Activated T-cell treated with anti-CD3 and anti-CD28 coated beads for 4 hours (primary cell): ENCODE data around the gene DPYD.

Experiments
- DNase-seq: peaks from one replicate; pipeline ENCODE4 v3.0.0-alpha.2; 2020

The DPYD gene

GRCh38 chr1:97783751-97784150 lies 137.1 kb downstream of the DPYD start:
- DNase-seq = no peak

DNA sequence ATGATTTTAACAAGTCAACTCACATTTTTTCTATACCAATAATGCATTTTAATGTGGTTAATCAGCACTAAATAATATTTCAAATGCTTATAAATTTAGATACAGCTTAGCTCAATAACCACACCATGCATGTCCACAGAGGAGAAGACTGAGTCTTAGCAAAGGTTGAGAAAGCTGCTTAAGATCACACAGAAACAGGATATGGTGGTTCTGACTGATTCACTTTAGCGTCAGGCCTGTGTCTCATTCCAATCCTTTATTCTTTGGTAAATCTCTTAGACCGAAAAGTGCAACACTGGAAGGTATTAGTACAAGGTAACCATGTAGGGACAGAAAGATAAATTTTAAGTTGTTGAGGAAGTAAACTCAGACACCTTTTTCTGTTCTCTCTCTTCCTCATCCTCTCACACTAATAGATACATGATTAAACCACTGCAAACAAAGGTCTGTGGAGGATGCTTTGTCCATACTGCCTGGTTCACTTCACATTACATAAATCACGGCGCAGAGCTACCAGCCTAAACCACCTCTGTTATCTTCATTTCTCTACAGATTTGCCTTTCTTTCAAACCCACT lies 139.0 kb downstream of the DPYD start:
- no peak for DNase-seq

- no peak for DNase-seq
These were observed 139.9 kb downstream of the DPYD start for GRCh38 chr1:97780884-97781283.

DNA sequence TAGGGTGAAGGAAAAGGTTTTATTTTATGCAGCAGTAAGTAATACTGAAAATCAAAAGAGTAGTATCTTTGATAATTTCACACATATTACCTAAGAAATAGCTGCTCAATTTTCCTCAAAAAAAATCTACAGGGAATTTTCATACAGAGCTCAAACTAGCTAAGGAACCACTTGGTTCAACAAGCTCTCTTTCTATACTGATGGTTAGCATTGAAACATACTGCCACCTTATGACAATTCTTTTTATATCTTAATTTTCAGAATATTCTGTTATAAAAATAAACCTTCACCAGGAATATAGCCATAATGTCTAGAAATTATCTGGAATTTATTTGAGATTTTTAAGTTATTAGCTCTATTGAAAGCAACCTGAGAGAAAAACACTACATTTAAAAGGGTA lies 142.1 kb downstream of the DPYD start:
- no peak for DNase-seq

GRCh38 chr1:97770376-97770775 lies 150.5 kb downstream of the DPYD start:
- DNase-seq = no peak

- no peak for DNase-seq
These were observed 153.5 kb downstream of the DPYD start for GRCh38 chr1:97767381-97767780.

GRCh38 chr1:97764991-97765390 lies 155.8 kb downstream of the DPYD start:
- DNase-seq = no peak

DNA sequence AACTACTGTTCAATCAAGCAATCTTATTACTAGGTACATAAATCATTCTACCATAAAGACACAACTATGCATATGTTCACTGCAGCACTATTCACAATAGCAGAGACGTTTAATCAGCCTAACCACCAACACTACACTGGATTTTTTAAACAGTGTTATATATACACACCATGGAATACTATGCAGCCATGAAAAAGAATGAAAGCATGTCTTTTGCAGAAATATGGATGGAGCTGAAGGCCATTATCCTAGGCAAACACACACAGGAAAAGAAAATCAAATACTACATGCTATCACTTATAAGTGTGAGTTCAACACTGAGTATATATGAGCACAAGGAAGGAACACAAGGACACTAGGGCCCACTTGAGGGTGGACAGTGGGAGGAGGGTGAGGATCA lies 159.2 kb downstream of the DPYD start:
- no peak for DNase-seq

DNA sequence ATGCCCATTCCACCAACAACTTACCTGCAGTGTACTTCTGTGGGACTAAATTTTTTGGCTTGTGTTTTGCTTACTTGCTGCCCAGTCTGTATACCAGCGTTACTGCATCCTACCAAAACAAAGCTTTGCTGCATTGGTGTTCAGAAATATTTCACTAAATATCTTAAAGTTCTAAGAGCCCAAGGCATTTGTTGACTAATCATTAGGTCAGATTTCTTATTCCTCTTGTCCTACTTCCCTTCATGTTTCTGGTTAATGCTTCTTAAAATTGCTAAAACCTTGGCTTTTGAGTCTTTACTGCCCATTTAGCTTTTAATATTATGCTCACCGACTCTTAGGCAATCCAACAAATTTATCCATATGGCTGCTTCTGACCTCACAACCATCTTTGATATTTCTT lies 161.8 kb downstream of the DPYD start:
- no peak for DNase-seq

- DNase-seq = no peak
These were observed 162.2 kb downstream of the DPYD start for GRCh38 chr1:97758541-97759057.

GRCh38 chr1:97745912-97746311 lies 174.9 kb downstream of the DPYD start:
- DNase-seq = no peak

GRCh38 chr1:97744977-97745376 lies 175.9 kb downstream of the DPYD start:
- DNase-seq = no peak

- no peak for DNase-seq
These were observed 177.7 kb downstream of the DPYD start for GRCh38 chr1:97743129-97743528.

- no peak for DNase-seq
These were observed 179.9 kb downstream of the DPYD start for GRCh38 chr1:97740891-97741290.

GRCh38 chr1:97739596-97740103 lies 181.2 kb downstream of the DPYD start:
- no peak for DNase-seq

- DNase-seq = no peak
These were observed 182.6 kb downstream of the DPYD start for GRCh38 chr1:97738270-97738669.

GRCh38 chr1:97730271-97730670 lies 190.6 kb downstream of the DPYD start:
- no peak for DNase-seq

GRCh38 chr1:97728436-97728835 lies 192.4 kb downstream of the DPYD start:
- no peak for DNase-seq

GRCh38 chr1:97727029-97727428 lies 193.8 kb downstream of the DPYD start:
- DNase-seq = no peak

GRCh38 chr1:97726386-97726785 lies 194.4 kb downstream of the DPYD start:
- DNase-seq = no peak

DNA sequence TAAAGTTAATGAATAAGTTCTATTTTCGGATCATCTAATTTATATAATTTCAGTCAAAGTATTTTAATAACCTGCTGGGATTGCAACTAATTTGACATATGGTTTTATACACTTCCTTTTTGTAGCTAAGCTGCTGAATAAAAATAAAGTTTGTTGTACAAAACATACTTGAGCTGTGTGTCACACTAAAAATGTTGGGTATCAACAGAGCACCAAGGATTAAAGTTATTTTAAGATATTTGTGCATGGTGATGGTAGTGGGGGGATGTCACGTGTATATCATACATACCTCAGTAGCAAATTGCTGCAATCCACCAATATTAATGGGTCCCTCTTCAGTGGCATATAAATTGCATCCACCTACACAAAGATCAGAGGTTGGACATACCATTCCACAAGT lies 199.6 kb downstream of the DPYD start:
- DNase-seq = no peak

- no peak for DNase-seq
These were observed 207.9 kb downstream of the DPYD start for GRCh38 chr1:97712980-97713379.

GRCh38 chr1:97711858-97712257 lies 209.0 kb downstream of the DPYD start:
- no peak for DNase-seq

- no peak for DNase-seq
These were observed 227.2 kb downstream of the DPYD start for GRCh38 chr1:97693601-97694000.

- no peak for DNase-seq
These were observed 229.5 kb downstream of the DPYD start for GRCh38 chr1:97691325-97691724.
